Pons (tissue), 1 donor: Measurements from ENCODE around the gene RIPPLY3.
"Not testable (repeated sequence)": the region's sequence is repeated elsewhere in the genome, so short reads cannot be mapped to it uniquely, and the experiment has no call there.

Source experiments
- DNase-seq: peaks from one replicate; pipeline ENCODE4 v3.0.0-alpha.2; 2016; ENCODE audit warnings: low spot score

RIPPLY3 gene

DNA sequence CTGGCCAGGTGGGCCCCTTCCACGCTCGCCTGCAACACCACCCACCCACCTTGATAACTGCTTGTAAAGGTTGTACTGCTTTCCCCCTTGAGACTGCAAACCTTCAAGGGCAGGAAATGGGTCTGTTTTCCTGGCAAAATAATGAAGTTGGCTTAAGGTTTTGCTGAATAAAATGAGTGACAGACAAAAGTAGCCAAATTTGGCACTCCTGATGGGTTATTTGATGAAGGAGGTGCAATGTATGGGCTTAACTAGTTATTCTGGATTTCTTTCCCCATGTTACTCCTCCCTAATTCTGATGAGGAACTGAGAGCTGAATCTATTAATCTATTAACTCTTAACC, 25.5 kb upstream of the RIPPLY3 start:
- no peak for DNase-seq

DNA sequence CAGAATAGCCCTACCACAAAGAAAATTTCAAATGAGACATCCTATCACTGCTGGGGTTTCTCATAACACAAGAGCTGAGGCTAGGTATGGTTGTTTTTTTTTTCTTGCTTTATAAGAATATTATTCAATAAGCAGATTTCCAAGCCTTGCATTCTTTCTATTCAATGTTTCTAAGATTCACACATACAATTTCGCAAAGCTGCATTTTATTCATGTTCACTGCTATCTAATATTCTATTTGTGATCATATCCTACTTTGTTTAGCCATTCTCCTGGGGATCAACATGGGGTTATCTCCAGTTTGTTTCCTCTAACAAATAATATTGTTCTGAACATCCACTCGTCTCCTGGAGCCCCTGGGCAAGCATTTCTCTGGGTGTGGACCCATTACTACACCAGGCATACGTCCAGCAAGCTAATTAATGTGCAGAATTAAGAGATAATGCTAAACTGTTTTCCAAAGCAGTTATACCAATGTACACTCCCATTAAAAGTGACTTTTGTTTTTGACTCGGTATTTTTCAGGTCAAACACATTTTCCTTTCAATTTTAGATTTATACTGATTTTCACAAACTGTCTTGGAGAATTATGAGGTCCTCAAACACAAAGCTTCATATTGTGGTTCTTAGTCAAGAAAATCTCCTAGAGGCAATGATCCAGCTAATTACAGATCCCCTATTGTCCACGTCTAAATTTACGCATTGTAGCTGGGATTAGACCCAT, 24.4 kb upstream of the RIPPLY3 start:
- DNase-seq: no peak

DNA sequence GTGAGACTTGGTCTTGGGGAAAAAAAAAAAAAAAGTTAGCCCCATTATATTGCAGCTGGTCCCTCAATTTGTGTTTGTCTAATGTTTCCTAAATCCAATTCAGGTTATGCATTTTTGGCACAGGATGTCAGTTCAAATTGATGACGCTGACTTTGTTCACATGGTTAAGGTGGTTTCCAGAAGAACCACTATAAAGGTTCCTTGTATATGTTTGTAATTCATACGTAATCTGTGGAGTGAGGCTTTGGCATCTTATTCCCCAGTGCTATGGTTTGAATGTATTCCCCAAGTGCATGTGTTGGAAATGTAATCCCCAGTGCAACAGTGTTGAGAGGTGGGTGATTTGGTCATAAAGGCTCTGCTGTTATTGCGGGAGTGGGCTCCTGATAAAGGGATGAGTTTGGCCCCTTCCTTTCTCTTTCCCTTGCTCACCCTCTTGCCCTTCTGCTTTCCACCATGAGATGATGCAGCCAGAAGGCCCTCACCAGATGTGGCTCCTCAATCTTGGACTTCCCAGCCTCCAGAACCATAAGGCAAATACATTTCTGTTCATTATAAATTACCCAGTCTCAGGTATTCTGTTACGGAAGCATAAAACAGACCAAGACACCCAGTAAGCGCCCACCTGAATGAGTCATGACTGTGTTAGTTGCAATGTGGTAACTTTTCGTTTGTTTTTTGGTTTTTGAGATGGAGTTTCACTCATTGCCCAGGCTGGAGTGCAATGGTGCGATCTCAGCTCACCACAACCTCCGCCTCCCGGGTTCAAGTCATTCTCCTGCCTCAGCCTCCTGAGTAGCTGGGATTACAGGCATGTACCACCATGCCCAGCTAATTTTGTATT, 20.5 kb upstream of the RIPPLY3 start:
- no peak for DNase-seq

DNA sequence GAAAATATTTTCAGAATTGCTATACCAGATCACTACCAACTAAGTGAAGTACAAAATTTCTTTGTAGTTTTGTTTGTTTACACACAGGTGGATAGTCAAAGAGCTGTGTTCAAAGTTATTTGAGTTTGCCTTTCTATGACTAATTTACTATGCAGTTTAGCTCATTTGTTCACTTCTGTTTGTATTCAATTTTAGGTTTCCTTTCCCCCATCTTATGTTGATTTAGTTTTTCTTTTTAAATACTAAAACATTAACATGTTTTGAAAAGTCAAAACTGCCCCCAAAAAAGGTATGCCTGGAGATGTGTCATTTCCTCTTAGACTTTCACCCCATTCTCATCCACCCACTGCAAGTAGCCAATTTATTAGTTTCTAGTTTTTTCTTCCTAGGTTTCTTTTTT, 18.7 kb upstream of the RIPPLY3 start:
- no peak for DNase-seq

DNA sequence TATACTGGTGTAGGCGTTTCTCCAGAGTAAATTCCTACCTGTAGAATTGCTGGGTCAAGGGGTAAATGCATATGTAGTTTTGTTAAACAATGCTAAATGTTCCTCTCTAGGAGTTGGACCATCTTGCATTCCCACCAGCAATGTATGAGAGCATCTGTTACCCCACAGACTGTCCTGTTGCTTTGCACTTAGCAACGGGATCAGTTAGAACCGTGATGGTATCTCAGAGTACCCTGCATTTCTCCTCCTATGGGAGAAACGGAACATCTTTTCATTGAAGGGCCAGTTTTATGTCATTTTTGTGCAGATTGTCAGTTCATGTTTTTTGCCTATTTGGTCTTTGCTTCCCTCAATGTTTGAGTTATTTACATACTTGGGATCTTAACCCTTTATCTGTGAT, 18.0 kb upstream of the RIPPLY3 start:
- DNase-seq: no peak

DNA sequence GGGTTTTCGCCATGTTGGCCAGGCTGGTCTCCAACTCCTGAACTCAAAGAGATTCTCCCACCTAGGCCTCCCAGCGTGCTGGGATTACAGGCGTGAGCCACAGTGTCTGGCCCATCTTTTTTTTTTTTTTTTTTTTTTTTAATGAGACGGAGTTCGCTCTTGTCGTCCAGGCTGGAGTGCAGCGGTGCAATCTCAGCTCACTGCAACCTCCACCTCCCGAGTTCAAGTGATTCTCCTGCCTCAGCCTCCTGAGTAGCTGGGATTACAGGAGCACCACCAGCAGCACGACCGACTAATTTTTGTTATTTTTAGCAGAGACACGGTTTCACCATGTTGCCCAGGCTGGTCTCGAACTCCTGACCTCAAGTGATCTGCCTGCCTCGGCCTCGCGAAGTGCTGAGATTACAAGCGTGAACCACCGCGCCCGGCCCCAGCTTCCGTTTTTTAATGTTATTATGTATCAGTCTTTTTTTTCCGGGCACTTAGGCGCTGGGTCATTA, 17.3 kb upstream of the RIPPLY3 start:
- not testable (repeated sequence) for DNase-seq

DNA sequence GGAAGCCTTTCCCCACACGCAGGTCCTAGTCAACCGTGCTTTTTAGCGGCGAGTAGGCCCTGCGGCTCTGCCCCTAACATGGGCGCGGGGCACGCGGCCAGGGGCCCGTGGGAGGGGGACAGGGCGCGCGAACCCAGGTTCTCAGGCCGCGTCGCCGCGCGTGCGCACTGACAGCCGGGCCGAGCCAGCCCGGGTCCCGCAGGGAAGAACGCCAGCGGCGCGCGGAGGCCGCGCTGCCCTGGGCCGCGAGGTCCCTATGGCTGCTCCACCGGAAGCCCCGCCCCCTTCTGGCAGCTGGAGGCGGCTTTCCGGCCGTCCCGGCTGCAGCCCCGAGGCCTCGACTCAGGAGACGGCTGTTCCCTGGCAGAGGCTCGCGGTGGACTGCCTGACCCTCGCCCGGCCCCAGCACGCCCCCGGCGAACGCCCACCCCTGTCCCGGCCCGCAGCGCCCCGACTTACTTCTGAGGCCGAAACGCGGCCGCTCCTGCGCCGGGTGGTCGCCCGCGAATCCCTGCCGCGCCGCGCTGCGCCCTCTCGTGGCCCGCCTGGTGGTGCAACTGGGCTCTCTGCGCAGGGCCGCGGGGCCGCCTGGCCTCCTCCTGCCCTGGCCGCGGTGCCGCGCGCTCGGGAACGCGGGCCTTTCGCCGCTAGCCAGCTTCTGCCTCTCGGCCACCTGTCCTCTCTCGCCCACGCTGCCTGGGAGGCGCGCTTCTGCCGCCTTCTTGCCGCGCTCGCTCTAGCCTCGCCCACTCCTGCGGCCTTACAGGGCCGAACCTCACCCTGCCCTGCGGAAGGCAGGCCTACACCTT, 16.6 kb upstream of the RIPPLY3 start:
- DNase-seq: peak; percentile 86

DNA sequence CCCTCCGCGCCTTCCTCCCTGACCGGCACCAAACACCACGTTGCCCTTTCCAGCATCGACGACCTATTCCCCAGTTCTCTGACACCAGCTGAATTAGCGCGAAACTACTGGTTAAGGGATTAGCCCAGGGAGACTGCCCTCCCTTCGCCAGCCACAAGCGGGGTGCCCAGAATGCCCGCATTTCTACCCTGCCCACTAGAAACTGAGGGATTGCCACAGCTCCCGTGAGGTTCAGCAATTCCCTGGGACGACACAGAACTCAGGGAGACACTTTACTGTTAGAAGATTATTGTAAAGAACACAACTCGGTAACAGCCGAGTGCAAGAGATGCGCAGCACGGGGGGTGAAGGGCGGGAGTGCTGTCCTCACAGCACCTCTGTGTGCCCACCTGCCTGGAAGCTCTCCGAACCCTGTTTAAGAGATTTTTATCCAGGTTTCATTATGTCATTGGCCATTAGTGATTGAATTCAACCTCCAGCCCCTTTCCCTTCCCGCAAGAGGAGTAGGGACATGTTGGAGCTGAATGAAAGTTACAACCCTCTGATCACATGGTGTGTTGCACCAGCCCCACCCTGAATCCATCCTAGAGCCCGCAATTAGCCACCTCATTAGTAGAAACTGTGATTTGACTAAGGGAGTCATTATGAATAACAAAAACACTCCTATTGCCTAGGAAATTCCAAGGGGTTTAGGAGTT, 15.8 kb upstream of the RIPPLY3 start:
- no peak for DNase-seq

DNA sequence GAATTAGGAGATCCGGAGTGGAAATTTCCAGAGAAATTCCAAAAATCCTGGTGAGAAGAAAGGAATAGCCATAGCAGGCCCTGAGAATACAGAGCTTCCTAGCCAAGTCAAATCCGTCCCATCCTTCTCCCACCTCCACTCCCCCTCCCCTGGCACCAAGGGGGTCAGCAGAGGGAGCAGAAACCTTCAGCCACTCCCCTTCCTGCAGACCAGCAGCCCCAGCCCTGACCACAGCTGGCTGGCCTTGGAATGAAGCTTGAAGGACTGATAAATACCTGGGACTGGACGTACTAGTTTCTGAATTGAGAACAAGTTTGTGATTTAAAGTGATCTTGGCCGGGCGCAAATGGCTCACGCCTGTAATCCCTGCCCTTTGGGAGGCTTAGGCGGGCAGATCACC, 13.8 kb upstream of the RIPPLY3 start:
- DNase-seq: no peak

DNA sequence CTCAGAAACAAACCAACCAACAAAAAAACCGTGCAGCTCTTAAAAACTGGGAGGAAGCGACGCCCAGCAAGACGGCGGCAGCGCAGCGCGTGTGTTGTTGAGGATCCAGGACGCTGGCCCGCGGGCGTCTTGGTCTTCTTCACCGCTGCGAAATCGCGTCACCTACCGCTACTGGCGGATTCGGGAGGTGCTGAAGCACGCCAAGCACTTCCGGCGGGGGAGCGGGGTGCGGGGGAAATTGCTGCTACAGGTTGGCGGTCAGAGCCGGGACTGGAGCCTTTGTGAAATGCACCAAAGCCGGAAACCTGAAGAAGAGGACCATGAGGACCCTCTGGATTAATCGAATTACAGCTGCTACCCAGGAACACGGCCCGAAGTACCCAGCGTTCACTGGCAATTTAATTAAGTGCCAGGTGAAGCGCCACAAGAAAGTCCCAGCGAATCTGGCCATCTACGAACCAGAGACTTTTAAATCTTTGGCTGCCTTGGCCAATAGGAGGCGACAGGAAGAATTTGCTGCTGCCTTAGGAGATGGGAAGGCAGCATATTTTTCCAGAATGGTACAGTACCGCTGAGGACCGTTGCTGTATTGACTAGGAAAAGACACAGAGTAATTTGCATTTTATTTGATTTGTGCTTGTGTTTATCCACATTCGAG, 11.9 kb upstream of the RIPPLY3 start:
- no peak for DNase-seq

DNA sequence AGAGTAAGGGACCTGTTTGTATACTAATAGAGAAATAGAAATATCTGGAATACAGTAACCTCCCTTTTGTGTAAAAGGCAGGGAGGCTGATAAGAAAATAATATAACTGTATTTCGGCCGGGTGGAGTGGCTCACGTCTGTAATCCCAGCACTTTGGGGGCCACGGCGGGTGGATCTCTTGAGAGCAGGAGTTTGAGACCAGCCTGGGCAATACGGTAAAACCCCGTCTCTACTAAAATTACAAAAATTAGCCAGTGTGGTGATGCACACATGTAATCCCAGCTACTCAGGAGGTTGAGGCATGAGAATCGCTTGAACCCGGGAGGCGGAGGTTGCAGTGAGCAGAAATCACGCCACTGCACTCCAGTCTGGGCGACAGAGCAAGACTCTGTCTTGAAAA, 11.2 kb upstream of the RIPPLY3 start:
- not testable (repeated sequence) for DNase-seq

DNA sequence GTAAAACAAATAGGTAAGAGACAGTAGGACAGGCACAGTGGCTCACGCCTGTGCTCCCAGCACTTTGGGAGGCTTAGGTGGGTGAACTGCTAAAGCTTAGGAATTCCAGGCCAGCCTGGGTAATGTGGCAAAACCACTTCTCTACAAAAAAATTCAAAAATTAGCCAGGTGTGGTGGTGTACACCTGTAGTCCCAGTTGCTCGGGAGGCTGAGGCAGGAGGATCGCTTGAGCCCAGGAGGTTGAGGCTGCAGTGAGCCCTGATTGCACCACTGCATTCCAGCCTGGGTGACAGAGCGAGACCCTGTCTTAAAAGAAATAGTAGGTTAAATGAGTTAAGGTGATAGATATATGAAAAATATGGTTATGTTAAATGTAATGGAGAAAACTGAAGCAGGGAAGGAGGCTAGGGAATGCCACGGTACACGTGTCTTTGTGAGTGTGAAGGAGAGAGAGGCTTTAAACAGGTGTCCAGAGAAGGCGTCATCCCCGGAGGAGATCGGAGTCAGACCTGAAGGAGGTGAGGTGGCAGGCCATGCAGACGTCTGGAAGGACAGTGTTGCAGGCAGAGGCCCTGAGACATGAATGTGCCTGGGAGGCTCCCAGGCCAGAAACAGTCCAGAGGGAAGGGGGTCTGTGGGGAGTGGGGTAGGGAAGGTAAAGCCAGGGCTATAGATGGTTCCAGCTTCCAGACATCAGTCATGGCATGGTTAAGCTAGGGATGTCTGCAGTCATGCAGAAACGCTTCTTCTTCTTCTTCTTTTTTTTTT, 7.2 kb upstream of the RIPPLY3 start:
- DNase-seq: no peak

DNA sequence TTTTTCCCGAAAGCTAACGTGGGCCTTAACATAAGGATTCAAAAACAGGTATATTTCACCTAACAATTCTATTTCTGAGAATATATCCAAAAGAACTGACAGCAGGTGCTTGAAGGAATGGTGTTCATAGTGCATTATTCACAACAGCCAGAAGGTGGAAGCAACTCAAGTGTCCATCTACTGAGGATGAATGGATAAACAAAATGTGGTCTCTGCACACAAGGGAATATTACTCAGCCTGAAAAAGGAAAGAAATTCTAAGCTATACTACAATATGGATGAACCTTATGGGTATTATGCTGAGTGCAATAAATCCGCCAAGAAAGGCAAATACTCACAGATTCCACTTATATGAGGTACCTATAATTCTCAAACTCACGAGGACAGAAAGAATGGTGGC, 6.1 kb upstream of the RIPPLY3 start:
- no peak for DNase-seq

DNA sequence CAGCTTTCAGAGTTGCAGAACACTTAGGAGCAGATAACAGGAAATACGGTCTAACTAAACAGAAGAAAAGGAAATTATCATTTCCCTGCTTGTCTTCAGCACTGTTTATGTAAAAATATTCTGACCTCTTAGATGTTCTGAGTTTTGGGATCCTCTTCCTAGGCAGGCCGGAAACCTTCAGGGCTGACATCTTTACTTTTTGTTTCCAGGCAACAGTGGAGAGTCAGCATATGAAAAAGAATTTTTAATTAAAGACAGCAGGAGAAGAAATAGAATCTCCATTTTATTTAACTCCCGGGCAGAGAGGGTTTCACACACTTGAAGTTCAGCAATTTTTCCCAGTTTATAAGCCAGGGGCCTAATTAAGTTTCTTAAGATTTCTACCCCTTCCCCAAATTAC, 5.1 kb upstream of the RIPPLY3 start:
- no peak for DNase-seq

DNA sequence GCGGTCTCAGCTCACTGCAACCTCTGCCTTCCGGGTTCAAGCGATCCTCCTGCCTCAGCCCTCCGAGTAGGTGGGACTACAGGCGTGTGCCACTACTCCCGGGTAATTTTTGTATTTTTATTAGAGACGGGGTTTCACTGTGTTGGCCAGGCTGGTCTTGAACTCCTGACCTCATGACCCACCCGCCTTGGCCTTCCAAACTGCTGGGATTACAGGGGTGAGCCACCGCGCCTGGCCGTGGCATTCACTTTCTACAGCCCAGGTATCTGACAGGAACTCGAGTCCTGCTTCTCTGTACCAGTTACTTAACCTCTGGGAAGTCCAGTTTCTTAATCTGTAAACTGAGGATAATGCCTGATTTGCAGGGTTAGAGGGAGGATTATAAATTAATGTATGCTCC, 3.7 kb upstream of the RIPPLY3 start:
- DNase-seq: not testable (repeated sequence)

DNA sequence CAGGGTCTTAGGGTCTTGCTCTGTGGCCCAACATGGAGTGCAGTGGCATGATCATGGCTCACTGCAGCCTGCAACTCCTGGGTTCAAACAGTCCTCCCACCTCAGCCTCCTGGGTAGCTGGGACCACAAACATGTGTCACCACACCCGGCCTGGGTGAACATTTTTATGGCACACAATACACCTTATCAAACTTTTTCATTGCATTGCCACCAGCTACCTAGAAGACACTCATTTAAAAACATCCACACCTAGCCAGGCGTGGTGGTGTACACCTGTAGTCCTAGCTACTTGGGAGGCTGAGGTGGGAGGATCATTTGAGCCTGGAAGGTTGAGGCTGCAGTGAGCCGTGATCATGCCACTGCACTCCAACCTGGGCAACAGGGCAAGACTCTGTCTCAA, 2.6 kb upstream of the RIPPLY3 start:
- not testable (repeated sequence) for DNase-seq

DNA sequence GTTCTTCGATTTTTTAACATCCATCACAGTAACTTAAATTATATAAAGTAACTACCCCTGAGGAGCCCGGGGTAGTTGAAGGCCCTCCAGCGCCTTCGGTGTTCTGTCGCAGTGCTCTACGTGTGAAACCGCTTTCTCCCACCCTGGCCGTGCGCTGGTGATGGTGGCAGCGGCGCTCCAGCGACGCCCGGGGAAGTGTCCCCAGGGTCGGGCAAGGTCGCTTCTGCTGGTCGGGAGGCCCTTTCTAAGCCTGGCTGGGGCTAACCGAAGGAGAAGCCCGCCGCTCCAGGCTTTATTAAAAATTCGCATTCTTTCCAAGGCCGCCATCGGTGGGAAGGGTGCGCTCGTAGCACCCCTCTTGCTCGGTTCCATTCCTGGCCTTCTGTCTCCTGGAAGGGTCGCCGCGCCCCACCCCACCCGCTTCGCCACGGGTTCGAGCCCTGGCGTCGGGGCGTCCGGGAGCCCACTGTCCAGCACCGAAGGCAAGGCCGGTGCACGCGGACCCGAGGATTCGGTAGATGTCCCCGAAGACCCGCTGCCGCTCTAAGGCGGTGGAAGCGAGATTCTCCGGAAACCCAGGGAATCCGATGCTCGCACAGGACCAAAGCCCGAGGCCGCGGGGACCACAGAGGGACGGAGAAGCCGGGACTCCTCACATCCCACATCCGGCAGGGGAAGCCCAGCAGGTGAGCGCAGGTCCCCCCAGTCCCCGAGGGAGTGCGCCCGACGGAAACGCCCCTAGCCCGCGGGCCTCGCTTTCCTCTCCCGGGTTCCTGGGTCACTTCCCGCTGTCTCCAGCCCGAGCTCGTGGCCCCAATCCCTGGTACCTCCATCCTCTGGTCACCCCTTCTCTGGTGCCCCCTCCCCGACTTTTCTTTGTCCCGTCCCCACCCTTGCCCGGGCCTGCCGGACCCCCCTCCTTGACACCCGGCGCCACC, 685 bp upstream of the RIPPLY3 start:
- DNase-seq: no peak

DNA sequence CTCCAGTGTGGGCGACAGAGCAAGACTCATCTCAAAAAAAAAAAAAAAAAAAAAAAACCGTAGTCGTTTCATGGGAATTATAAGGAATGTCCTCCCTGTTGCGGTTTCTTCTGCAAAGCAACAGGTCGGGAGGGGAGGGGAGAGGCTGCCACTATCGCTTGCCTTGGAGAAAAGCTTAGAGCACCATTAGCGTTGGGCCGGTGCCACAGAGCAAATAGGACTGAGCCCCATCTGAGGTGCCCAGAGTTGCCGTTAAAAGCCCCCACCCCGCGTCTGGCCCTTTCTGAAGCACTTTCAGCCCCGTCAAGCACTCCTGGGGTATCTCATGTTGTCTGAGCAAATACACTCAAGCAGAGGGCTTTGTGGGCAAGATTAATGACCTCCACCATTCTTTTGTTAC, 2.2 kb downstream of the RIPPLY3 start:
- no peak for DNase-seq

DNA sequence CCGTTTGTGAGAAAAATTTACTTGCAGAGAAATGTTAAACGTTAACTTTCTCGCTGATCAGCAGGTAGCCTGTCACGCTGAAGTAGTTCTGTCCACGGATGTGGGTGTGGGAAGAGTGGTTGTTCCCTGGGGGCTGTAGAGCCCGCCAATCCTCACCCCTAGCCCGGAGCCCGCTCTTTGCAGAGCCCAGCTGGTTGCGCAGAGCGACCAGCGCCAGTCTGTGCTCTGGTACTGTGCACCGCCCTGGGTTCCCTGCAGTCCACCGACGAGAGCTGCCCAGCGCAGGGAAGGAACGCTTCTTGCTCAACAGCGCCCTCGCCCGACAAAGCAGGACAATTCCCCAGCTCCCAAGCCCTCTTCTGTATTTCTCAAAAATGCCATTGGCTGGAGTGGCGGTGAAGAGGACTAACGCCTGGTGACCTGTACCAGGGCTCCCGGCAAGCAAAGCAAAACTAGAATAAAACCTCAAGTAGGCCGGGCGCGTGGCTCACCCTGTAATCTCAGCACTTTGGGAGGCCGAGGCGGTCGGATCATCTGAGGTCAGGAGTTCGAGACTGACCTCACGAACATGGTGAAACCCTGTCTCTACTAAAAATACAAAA, 3.3 kb downstream of the RIPPLY3 start:
- peak; percentile 79 for DNase-seq
